Ishikawa (cell line): ENCODE data around the gene SGSM1.

Source experiments
- CEBPB ChIP-seq: IDR thresholded peaks from 2 replicates; pipeline ENCODE4 v1.6.1; 2012
- CREB1 ChIP-seq: IDR thresholded peaks from 2 replicates; pipeline ENCODE4 v1.6.1; 2012; ENCODE audit warnings: low read depth
- EGR1 ChIP-seq: IDR thresholded peaks from 2 replicates; pipeline ENCODE4 v1.6.1; 2012
- EP300 ChIP-seq: IDR thresholded peaks from 2 replicates; pipeline ENCODE4 v1.6.1; 2012; ENCODE audit warnings: borderline replicate concordance
- FOXM1 ChIP-seq: IDR thresholded peaks from 2 replicates; pipeline ENCODE4 v1.6.1; 2012; ENCODE audit warnings: low read depth, borderline replicate concordance
- MAX ChIP-seq: IDR thresholded peaks from 2 replicates; pipeline ENCODE4 v1.6.1; 2012
- NFIC ChIP-seq: IDR thresholded peaks from 2 replicates; pipeline ENCODE4 v1.6.1; 2012
- RAD21 ChIP-seq: IDR thresholded peaks from 2 replicates; pipeline ENCODE4 v1.6.1; 2012; ENCODE audit warnings: low read depth
- REST ChIP-seq: IDR thresholded peaks from 2 replicates; pipeline ENCODE4 v1.6.1; 2012; ENCODE audit warnings: low read depth, mild to moderate bottlenecking
- TAF1 ChIP-seq: IDR thresholded peaks from 2 replicates; pipeline ENCODE4 v1.6.1; 2012; ENCODE audit warnings: low read depth, mild to moderate bottlenecking
- TCF12 ChIP-seq: IDR thresholded peaks from 2 replicates; pipeline ENCODE4 v1.6.1; 2012; ENCODE audit warnings: low read depth
- TEAD4 ChIP-seq: IDR thresholded peaks from 2 replicates; pipeline ENCODE4 v1.6.1; 2012
- YY1 ChIP-seq: IDR thresholded peaks from 2 replicates; pipeline ENCODE4 v1.6.1; 2012; ENCODE audit warnings: low read depth
- ZBTB7A ChIP-seq: IDR thresholded peaks from 2 replicates; pipeline ENCODE4 v1.6.1; 2012; ENCODE audit warnings: low read depth
- TF ChIP-seq, protein P1 (sequence below): IDR thresholded peaks from 2 replicates; pipeline ENCODE4 v1.6.1; 2012

The SGSM1 gene

DNA sequence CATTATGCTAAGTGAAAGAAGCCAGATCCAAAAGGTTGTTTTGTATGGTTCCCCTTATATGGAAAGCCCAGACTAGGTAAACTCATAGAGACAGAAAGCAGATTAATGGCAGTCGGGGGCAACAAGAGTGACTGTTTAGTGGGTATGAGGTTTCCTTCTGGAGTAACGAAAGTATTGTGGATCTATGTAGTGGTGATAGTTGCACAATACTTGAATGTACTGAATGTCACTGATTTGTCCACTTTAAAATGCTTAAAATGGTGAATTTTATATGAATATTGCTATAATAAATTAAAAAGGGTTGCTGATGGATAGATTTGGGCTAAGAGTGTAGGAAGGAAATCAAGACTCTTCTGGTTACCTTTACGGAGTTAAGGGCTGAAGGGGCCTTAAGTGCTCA lies 10.0 kb upstream of the SGSM1 start:
- TF ChIP-seq YY1 = no peak
- no peak for TF ChIP-seq ZBTB7A
- no peak for TF ChIP-seq RAD21
- no peak; the same call in 1 of the 2 replicates for TF ChIP-seq CEBPB
- TF ChIP-seq CREB1 = no peak
- TF ChIP-seq EGR1 = no peak
- TF ChIP-seq TEAD4 = no peak
- TF ChIP-seq MAX = no peak

DNA sequence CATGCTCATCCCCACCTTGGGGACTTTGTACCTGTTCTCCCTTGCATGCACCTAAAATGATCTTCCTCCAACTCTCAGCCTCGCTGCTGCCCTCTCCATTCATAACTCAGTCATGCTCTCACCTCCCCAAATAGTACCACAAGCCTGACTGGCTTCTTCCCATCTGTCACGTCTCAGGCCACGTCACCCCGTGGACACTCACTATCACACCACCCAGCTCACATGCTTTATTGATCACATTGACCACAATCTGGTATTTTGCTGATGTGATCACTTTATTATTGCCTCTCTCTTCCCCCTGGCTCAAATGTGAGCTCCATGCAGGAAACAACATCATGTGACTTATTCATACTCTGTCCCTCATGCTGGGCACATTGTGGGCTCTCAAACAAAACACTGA lies 9.2 kb upstream of the SGSM1 start:
- TF ChIP-seq CEBPB (no peak), EP300 (no peak), CREB1 (no peak), TAF1 (no peak), MAX (no peak), YY1 (no peak), TEAD4 (no peak), FOXM1 (no peak), TCF12 (no peak), RAD21 (no peak), EGR1 (no peak)
- TF ChIP-seq, protein P1, sequence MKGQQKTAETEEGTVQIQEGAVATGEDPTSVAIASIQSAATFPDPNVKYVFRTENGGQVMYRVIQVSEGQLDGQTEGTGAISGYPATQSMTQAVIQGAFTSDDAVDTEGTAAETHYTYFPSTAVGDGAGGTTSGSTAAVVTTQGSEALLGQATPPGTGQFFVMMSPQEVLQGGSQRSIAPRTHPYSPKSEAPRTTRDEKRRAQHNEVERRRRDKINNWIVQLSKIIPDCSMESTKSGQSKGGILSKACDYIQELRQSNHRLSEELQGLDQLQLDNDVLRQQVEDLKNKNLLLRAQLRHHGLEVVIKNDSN = no peak

DNA sequence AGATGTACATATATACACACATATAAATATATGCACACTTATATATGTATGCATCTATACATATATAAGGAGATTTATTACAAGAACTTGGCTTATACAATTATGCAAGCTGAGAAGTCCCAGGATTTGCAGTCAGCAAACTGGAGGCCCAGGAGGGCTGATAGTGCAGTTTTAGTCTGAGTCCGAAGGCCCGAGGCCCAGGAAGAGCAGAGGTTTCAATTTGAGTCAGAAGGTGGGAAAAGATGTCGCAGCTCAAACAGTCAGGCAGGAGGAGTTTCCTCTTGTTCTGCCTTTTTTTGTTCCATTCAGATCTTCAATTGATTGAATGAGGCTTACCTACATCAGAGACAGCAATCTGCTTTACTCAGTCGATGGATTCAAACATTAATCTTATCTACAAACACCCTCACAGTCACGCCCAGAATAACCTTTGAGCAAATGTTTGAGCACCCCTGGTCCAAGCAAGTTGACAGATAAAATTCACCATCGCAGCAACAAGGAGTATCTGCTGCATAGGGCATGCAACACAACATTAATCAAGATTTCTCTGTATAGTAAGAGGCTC lies 4.0 kb upstream of the SGSM1 start:
- TF ChIP-seq TCF12 = no peak

- TF ChIP-seq RAD21 (peak; percentile 49), YY1 (no peak), EP300 (no peak)
These were observed 2.9 kb upstream of the SGSM1 start for GRCh38 chr22:24803064-24803542.

DNA sequence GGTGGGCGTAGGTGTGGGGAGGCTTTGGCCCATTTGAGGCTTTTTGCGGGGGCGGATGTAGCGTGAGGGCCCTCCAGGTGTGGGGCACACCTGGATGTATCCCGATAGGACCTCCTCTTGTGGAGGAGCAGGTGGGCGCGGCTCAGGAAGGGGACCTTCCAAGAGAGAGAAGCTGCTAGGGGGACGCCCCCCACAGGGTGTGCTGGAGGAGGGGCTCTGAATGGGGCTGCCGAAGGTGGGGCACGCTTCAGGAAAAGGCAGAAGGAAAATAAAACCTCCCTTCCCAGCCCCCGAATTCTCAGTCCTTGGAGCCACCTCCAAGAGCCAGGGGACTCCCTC lies 621 bp downstream of the SGSM1 start:
- TF ChIP-seq EGR1 (peak; percentile 21; the same call in 1 of the 2 replicates), TEAD4 (no peak), TAF1 (no peak), EP300 (no peak)

GRCh38 chr22:24807284-24807950 lies 1.4 kb downstream of the SGSM1 start:
- TF ChIP-seq YY1 (no peak), TAF1 (no peak)

- no peak for TF ChIP-seq YY1
- TF ChIP-seq TEAD4 = no peak
- no peak for TF ChIP-seq ZBTB7A
- TF ChIP-seq FOXM1 = no peak
- no peak for TF ChIP-seq NFIC
- no peak for TF ChIP-seq CREB1
- TF ChIP-seq REST = no peak
These were observed 3.3 kb downstream of the SGSM1 start for GRCh38 chr22:24809331-24809730.

DNA sequence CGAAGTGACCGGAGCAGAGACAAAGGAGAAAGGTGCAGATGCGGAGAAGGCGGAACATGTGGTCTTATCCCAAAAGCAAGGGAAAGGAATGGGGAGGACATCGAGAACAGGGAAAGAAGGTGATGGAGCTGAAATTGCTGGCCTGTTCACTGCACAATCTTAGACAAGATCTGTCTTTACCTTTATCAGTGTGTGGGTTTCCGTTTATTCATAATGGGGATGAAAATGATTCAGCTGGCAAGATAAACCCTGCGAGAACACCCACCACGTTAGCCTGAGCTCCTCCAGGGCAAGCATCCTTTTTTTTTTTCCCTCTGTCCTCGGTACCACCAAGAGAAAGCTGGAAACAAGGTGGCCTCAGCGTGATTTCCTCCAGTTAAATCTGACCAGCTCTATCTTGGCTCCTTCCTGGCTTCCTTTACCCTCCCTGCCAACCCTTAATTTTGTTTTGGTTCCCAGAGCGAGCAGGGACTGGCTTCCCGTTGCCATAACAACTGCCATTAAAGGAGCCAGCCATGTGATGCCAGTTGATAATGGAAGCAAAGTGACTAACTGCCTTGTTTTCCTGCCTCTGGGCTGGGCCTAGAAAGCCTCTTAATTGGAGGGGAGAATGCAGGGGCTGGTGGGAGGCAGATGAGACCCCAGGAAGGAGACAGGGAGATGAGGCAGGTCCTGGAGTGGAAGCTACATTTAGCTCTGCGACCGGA lies 4.2 kb downstream of the SGSM1 start:
- TF ChIP-seq TAF1 (no peak), CREB1 (no peak), RAD21 (no peak), NFIC (no peak), FOXM1 (no peak), TCF12 (no peak)
